Measurements from ENCODE around the gene MUCL1. TPM values are rescaled to one million over a fixed set of nuclear protein-coding genes. Genes with fewer than 3 reads are reported as not detected.

MUCL1 gene, protein sequence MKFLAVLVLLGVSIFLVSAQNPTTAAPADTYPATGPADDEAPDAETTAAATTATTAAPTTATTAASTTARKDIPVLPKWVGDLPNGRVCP
- not detected in 2 replicates for total RNA-seq
- long read RNA-seq = 0 reads

DNA sequence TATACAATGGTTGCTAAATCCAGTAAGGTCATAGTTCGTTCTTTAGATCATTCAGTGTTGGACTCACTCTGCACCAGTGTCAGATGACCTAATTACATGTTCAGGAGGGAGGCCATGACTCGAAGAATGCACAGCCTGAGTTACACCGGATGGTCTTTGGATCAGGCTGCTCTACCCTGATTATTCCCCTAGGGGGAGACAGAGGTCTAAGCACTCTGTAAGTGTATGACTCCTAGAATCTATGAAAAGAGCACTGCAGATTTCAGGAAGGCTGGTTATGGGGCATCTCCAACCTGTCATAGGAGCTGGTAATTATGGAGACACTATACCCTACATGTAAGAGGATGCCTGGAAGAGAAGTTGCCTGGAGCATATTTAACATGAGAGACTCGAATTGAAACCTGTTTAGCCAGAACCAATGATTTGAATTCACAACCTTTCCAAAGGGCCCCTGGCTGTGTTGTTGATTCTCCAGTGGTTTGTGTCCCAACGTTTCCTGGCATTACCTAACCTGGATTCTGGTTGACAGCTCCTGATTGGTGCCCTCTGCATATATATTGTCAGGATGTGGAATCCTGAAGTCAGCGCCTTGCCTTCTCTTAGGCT, at the start of gene MUCL1:
MUCL1 (plus strand) TSS at position 584 of the 606 bp plus-strand sequence. CDS start 67 bp downstream, outside the sequence.
- H3K4me3 Mint-ChIP-seq = no peak within 1 kb of the TSS
- H3K36me3 Mint-ChIP-seq (ENCODE audit: low read depth) = no peaks in the 10 kb centered on the region
- H3K4me1 Mint-ChIP-seq = peaks cover 3% of the 10 kb centered on the region
- peaks cover 6% of the 10 kb centered on the region for H3K27me3 Mint-ChIP-seq (ENCODE audit: low read depth)
- no peak within 1 kb of the TSS for H3K27ac Mint-ChIP-seq (ENCODE audit: unreplicated experiment)
- no peaks in the 10 kb centered on the region for H3K9me3 Mint-ChIP-seq
- TF ChIP-seq, protein P1, sequence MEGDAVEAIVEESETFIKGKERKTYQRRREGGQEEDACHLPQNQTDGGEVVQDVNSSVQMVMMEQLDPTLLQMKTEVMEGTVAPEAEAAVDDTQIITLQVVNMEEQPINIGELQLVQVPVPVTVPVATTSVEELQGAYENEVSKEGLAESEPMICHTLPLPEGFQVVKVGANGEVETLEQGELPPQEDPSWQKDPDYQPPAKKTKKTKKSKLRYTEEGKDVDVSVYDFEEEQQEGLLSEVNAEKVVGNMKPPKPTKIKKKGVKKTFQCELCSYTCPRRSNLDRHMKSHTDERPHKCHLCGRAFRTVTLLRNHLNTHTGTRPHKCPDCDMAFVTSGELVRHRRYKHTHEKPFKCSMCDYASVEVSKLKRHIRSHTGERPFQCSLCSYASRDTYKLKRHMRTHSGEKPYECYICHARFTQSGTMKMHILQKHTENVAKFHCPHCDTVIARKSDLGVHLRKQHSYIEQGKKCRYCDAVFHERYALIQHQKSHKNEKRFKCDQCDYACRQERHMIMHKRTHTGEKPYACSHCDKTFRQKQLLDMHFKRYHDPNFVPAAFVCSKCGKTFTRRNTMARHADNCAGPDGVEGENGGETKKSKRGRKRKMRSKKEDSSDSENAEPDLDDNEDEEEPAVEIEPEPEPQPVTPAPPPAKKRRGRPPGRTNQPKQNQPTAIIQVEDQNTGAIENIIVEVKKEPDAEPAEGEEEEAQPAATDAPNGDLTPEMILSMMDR (conservative IDR thresholded peaks at IDR 0.05) = peak; percentile 78
- DNase-seq (ENCODE audit: low read depth, low spot score) = peak; percentile 65

DNA sequence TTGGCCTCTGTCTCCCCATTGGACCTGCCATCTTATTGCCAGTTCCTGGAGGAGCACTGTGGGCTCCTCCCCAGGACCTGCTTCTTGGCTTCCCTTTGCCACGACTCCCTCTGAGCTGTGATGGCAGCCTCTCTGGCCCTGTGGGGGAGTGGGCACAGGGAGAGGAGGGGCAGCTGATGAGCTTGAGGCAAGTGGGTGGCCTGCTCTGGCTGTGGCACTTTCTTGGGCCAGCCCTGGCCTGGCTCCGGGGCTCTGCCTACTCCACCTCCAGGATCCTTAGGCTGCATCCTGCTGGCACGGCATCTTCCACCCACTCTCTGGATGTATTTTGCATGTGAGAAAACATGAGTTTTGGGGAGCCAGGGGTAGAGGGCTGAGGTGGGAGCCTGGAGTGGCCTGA, 32.6 kb upstream of the MUCL1 start:
- TF ChIP-seq, protein P1 (conservative IDR thresholded peaks at IDR 0.05) = no peak
- DNase-seq (ENCODE audit: low read depth, low spot score) = no peak
- no peaks in the 10 kb centered on the region for H3K36me3 Mint-ChIP-seq (ENCODE audit: low read depth)
- no peaks in the 10 kb centered on the region for H3K27me3 Mint-ChIP-seq (ENCODE audit: low read depth)
- H3K4me3 Mint-ChIP-seq = no peak overlapping the region
- no peak overlapping the region for H3K27ac Mint-ChIP-seq (ENCODE audit: unreplicated experiment)
- H3K4me1 Mint-ChIP-seq = no peaks in the 10 kb centered on the region
- peaks cover 4% of the 10 kb centered on the region for H3K9me3 Mint-ChIP-seq

DNA sequence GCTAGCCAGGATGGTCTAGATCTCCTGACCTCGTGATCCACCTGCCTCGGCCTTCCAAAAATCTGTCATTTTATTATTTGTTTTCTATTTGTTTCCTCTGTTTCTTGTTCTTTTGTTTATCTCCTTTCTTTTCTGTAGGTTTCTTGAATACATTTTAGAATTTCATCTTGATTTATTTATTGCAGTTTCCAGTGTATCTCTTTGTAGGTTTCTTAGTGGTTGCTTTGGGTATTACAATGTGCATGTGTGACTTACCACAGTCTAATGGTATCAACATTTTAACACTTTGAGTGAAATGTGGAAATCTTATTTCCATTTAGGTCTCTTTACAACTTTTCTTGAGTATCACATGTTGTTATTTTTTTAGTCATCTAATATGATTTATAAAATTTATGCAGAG, 29.9 kb upstream of the MUCL1 start:
- H3K4me1 Mint-ChIP-seq = no peaks in the 10 kb centered on the region
- no peaks in the 10 kb centered on the region for H3K36me3 Mint-ChIP-seq (ENCODE audit: low read depth)
- H3K27me3 Mint-ChIP-seq (ENCODE audit: low read depth) = no peaks in the 10 kb centered on the region
- H3K9me3 Mint-ChIP-seq = peaks cover 4% of the 10 kb centered on the region
- DNase-seq (ENCODE audit: low read depth, low spot score) = no peak
- H3K27ac Mint-ChIP-seq (ENCODE audit: unreplicated experiment) = no peak overlapping the region
- TF ChIP-seq, protein P1 (conservative IDR thresholded peaks at IDR 0.05) = peak; percentile 58
- no peak overlapping the region for H3K4me3 Mint-ChIP-seq

DNA sequence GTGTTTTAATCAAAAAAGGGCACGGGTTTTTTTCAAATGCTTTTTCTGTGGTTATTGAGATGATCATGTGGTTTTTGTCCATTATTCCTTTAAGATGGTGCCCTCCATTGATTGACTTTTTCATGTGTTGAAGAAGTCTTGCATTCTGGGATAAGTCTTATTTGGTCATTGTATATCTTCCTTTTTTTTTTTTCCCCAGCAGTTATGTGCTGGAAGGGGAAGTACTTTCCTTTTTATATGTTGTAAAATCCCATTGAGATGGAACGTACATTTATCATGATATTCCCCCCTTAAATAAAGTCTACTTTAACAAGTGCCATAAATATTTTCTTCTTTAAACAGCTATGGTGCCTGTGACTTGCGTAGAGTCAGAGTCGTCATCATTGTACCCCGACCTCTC, 24.8 kb upstream of the MUCL1 start:
- no peak overlapping the region for H3K27ac Mint-ChIP-seq (ENCODE audit: unreplicated experiment)
- H3K36me3 Mint-ChIP-seq (ENCODE audit: low read depth) = no peaks in the 10 kb centered on the region
- peaks cover 7% of the 10 kb centered on the region for H3K4me1 Mint-ChIP-seq
- no peaks in the 10 kb centered on the region for H3K9me3 Mint-ChIP-seq
- TF ChIP-seq, protein P1 (conservative IDR thresholded peaks at IDR 0.05) = no peak
- no peaks in the 10 kb centered on the region for H3K27me3 Mint-ChIP-seq (ENCODE audit: low read depth)
- DNase-seq (ENCODE audit: low read depth, low spot score) = no peak
- H3K4me3 Mint-ChIP-seq = no peak overlapping the region

DNA sequence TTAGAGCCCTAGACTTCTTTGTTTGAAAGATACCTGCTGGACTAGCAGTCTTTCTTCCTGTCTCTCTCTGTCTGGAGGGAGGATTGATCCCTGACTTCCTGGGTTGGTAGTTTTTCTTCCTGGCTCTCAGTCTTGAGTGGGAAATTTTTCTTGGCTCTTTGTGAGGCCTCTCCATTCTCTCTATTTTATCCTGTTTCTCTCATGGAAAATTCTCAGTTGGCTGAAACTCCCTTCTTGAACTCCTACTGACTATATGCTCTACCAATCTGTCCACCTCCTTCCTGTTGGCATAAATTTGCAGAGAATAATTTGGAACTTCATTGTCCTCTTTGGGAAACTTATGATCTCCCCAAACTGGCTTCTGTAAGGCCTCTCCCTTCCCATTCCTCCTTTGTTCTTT, 24.1 kb upstream of the MUCL1 start:
- peaks cover 7% of the 10 kb centered on the region for H3K4me1 Mint-ChIP-seq
- H3K27ac Mint-ChIP-seq (ENCODE audit: unreplicated experiment) = peak overlapping the region; percentile 40
- no peak for DNase-seq (ENCODE audit: low read depth, low spot score)
- H3K9me3 Mint-ChIP-seq = no peaks in the 10 kb centered on the region
- no peaks in the 10 kb centered on the region for H3K36me3 Mint-ChIP-seq (ENCODE audit: low read depth)
- H3K27me3 Mint-ChIP-seq (ENCODE audit: low read depth) = no peaks in the 10 kb centered on the region
- TF ChIP-seq, protein P1 (conservative IDR thresholded peaks at IDR 0.05) = no peak
- no peak overlapping the region for H3K4me3 Mint-ChIP-seq

Data from neural crest cell (in vitro differentiated cells).